Fibroblast of the aortic adventitia (primary cell): Measurements from ENCODE around the gene PNLIPRP3. TPM values are rescaled to one million over a fixed set of nuclear protein-coding genes. Genes with fewer than 3 reads are reported as not detected.

ENCODE experiments used
- DNase-seq: peaks from one replicate; pipeline ENCODE4 v3.0.0-alpha.2; 2010; ENCODE audit warnings: low read depth
- H3K4me3 ChIP-seq: 2 replicates; pipeline ENCODE4 v1.5.1; 2011; ENCODE audit warnings: low read depth, mild to moderate bottlenecking, control low read depth, low read length, moderate library complexity
- CTCF ChIP-seq: IDR thresholded peaks from 2 replicates; pipeline ENCODE4 v1.5.1; 2011; ENCODE audit warnings: mild to moderate bottlenecking, low read length, control low read depth, inconsistent platforms; ENCODE audit not compliant: insufficient read depth
- total RNA-seq: library from RNA; depleted of rRNA; stranded (reverse); fragments of >200 nt; gene quantifications from 2 replicates; pipeline ENCODE4 v1.2.3, GENCODE V29; 2012; ENCODE audit warnings: low replicate concordance

PNLIPRP3 gene
- total RNA-seq, 1 donor: not detected

GRCh38 chr10:116402858-116403257 lies 24.8 kb upstream of the PNLIPRP3 start:
- DNase-seq: no peak
- H3K4me3 ChIP-seq: no peak overlapping the region
- TF ChIP-seq CTCF: no peak

GRCh38 chr10:116403740-116404250 lies 23.9 kb upstream of the PNLIPRP3 start:
- TF ChIP-seq CTCF: no peak
- no peak for DNase-seq
- H3K4me3 ChIP-seq: no peak overlapping the region

GRCh38 chr10:116408719-116409118 lies 18.9 kb upstream of the PNLIPRP3 start:
- H3K4me3 ChIP-seq: no peak overlapping the region
- DNase-seq: no peak
- TF ChIP-seq CTCF: no peak

GRCh38 chr10:116410351-116410750 lies 17.3 kb upstream of the PNLIPRP3 start:
- no peak overlapping the region for H3K4me3 ChIP-seq
- no peak for DNase-seq
- TF ChIP-seq CTCF: no peak

- no peak for TF ChIP-seq CTCF
- no peak for DNase-seq
- H3K4me3 ChIP-seq: no peak overlapping the region
Measured at GRCh38 chr10:116417821-116418220, 9.8 kb upstream of the PNLIPRP3 start.

- H3K4me3 ChIP-seq: no peak overlapping the region
- no peak for TF ChIP-seq CTCF
- no peak for DNase-seq
Measured at GRCh38 chr10:116418389-116418788, 9.3 kb upstream of the PNLIPRP3 start.

GRCh38 chr10:116421815-116422214 lies 5.8 kb upstream of the PNLIPRP3 start:
- TF ChIP-seq CTCF: no peak
- DNase-seq: no peak
- no peak overlapping the region for H3K4me3 ChIP-seq
